GM12865 (cell line): Measurements from ENCODE around the gene DPP6.

ENCODE experiments used
- DNase-seq: peaks from one replicate; pipeline ENCODE4 v3.0.0; 2010; ENCODE audit warnings: low read depth
- H3K4me3 ChIP-seq: 2 replicates; pipeline ENCODE4 v1.5.1; 2011; ENCODE audit warnings: mild to moderate bottlenecking, low read depth, low read length, control low read depth
- CTCF ChIP-seq: IDR thresholded peaks from 2 replicates; pipeline ENCODE4 v1.5.1; 2011; ENCODE audit warnings: low read length, control low read depth, low read depth, inconsistent platforms; ENCODE audit not compliant: insufficient read depth; ENCODE audit errors: missing control alignments

Gene DPP6

GRCh38 chr7:154859747-154860620, 807.8 kb downstream of the DPP6 start:
- TF ChIP-seq CTCF, result no peak
- DNase-seq, result no peak
- no peak overlapping the region for H3K4me3 ChIP-seq

DNA sequence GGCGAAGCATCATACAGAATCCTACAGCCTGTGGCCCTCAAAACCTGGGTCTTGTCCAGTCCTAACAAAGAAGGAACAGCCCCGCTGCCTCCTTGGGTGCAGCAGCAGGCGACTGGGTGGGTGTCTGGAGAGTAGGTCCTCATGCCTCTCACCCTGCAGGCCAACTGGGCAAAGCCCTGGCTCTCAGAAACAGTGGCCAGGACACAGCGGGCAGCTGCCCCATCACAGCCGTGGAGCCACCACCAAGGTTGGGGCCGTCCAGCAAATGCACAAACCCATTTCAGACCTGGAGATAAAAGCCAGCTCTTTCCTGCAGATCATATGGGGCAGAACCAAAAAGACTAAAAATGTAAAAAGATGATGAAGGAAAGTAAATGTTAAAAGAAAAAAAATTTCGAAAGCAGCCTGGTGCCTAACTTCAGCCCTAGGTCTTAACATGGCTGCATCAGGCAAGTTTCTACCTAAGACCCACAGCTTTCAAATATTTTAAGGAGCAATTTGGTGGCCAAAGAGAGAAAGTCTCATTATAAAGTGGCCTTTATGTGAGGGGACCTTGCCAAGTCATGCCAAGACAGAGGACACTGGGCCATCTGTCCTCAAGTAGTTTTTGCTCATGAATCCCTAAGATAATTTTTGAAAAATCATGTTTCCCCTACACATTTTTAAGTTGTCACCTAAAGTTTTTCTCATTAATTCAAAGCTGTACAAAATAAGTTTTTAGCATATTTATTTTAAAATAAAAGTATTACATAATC, 808.6 kb downstream of the DPP6 start:
- no peak for TF ChIP-seq CTCF
- no peak for DNase-seq
- H3K4me3 ChIP-seq, result no peak overlapping the region

DNA sequence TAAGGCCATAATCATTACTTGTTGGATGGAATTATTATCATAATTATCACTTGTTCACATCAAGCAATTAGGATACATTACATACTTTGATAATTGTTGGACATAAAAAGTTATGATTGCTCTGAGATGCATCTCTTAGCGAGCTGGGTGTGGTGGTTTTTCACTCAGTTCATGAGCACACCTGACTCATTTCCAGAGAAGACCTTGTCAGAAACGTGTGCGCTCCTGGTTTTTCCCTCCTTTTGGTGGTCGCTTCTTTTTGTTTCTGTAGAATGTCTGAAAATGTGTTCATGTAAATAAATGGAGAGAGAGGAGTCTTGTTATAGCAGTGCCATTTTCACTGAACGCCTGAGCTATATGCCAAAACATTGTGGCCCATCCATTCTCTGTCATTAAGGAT, 809.4 kb downstream of the DPP6 start:
- H3K4me3 ChIP-seq, result no peak overlapping the region
- DNase-seq, result peak; percentile 57
- no peak for TF ChIP-seq CTCF

DNA sequence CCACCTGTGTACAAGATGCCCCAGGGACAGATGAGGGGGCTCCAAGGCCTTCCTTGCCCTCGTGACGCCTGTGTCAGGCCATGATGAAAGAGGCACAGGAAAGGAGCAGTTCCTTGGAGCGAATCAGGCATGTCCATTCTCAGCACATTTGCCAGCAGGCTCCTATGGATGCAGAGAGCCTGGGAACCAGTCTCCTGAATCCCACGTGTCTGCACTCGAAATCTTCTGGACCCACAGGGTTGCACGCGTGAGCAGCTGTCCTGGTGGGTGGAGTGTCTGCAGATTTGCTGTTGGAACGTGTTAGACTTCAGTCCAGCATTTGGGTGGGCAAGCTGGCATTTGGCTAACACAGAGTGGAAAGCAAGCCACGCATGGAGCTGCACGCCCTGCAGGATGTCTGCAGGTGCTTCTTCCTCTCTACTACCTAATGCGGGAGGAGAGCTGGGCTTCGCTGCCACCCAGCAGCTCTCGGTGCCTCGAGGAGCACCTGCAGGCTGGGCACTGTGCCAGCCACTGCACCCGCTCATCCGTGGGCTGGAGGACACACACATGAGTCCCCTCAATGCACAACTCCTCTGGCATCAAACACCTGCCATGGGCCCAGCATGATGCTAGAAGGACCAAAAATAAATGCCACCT, 810.1 kb downstream of the DPP6 start:
- no peak for DNase-seq
- no peak for TF ChIP-seq CTCF
- H3K4me3 ChIP-seq, result no peak overlapping the region

- TF ChIP-seq CTCF, result no peak
- no peak overlapping the region for H3K4me3 ChIP-seq
- no peak for DNase-seq
These were observed 811.7 kb downstream of the DPP6 start for GRCh38 chr7:154863766-154864522.

GRCh38 chr7:154864523-154864891, 812.3 kb downstream of the DPP6 start:
- no peak for TF ChIP-seq CTCF

More at GRCh38 chr7:154864523-154864891, 812.3 kb downstream of the DPP6 start:
- no peak for DNase-seq
- H3K4me3 ChIP-seq, result no peak overlapping the region
